RWPE2 (cell line): ENCODE data around the gene GPR146.

ENCODE experiments used
- ATAC-seq: fragments of 200-7000 bp; cut with Tn5 transposase; 3 replicates; pipeline ENCODE4 v1.9.1; 2021; ENCODE audit warnings: low read depth
- DNase-seq: peaks from one replicate; pipeline ENCODE4 v3.0.0-alpha.2; 2020; ENCODE audit warnings: low spot score
- H3K27ac ChIP-seq: fragments of 450-650 bp; 2 replicates; pipeline ENCODE4 v1.5.1; 2017; ENCODE audit warnings: mild to moderate bottlenecking; ENCODE audit not compliant: poor library complexity, severe bottlenecking
- H3K27me3 ChIP-seq: fragments of 250-450 bp; sonication (Bioruptor Pico); 2 replicates; pipeline ENCODE4 v1.5.1; 2021; ENCODE audit warnings: mild to moderate bottlenecking, moderate library complexity; ENCODE audit not compliant: insufficient read depth, poor library complexity, severe bottlenecking
- H3K36me3 ChIP-seq: fragments of 250-450 bp; sonication (Bioruptor Pico); 2 replicates; pipeline ENCODE4 v1.5.1; 2020; ENCODE audit warnings: low read depth, mild to moderate bottlenecking, moderate library complexity
- H3K4me1 ChIP-seq: fragments of 250-450 bp; sonication (Bioruptor Pico); 2 replicates; pipeline ENCODE4 v1.5.1; 2021; ENCODE audit warnings: mild to moderate bottlenecking, moderate library complexity; ENCODE audit not compliant: insufficient read depth, poor library complexity, severe bottlenecking
- H3K4me3 ChIP-seq: fragments of 250-450 bp; sonication (Bioruptor Pico); 2 replicates; pipeline ENCODE4 v1.5.1; 2021; ENCODE audit warnings: mild to moderate bottlenecking, moderate library complexity; ENCODE audit not compliant: severe bottlenecking
- H3K9me3 ChIP-seq: fragments of 250-450 bp; sonication (Bioruptor Pico); 2 replicates; pipeline ENCODE4 v1.5.1; 2021; ENCODE audit warnings: mild to moderate bottlenecking, moderate library complexity; ENCODE audit not compliant: severe bottlenecking
- TF ChIP-seq, protein P1 (sequence below): fragments of 450-650 bp; IDR thresholded peaks from one replicate; pipeline ENCODE4 v1.5.1; 2017; ENCODE audit warnings: mild to moderate bottlenecking, moderate library complexity; ENCODE audit not compliant: poor library complexity, severe bottlenecking

Gene GPR146

DNA sequence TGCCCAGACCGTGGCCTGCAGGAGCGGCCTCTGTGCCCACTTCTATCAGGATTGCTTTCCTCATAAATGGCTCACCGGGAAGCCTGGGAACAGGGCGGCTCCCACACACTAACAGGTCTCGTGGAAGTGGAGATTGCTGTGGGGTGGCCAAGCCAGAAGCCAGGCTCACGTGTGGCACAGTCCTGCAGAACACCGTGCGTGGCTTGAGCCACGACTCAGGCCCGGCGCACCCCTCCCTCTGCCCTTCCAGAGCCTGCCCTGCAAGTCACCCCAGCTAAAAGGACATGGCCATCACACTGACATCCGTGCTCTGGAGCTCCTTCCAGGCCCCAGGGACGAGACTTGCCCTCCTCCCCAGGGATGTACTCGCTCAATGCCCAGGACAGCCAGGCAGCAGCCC is 50.5 kb downstream of the GPR146 start:
- no peaks in the 10 kb centered on the region for H3K9me3 ChIP-seq
- DNase-seq (no peak), ATAC-seq (no peak)
- H3K4me3 ChIP-seq = no peak overlapping the region
- H3K27ac ChIP-seq = no peak overlapping the region
- no peaks in the 10 kb centered on the region for H3K27me3 ChIP-seq
- H3K4me1 ChIP-seq = no peaks in the 10 kb centered on the region
- H3K36me3 ChIP-seq = no peaks in the 10 kb centered on the region
- TF ChIP-seq, protein P1, sequence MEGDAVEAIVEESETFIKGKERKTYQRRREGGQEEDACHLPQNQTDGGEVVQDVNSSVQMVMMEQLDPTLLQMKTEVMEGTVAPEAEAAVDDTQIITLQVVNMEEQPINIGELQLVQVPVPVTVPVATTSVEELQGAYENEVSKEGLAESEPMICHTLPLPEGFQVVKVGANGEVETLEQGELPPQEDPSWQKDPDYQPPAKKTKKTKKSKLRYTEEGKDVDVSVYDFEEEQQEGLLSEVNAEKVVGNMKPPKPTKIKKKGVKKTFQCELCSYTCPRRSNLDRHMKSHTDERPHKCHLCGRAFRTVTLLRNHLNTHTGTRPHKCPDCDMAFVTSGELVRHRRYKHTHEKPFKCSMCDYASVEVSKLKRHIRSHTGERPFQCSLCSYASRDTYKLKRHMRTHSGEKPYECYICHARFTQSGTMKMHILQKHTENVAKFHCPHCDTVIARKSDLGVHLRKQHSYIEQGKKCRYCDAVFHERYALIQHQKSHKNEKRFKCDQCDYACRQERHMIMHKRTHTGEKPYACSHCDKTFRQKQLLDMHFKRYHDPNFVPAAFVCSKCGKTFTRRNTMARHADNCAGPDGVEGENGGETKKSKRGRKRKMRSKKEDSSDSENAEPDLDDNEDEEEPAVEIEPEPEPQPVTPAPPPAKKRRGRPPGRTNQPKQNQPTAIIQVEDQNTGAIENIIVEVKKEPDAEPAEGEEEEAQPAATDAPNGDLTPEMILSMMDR = no peak

DNA sequence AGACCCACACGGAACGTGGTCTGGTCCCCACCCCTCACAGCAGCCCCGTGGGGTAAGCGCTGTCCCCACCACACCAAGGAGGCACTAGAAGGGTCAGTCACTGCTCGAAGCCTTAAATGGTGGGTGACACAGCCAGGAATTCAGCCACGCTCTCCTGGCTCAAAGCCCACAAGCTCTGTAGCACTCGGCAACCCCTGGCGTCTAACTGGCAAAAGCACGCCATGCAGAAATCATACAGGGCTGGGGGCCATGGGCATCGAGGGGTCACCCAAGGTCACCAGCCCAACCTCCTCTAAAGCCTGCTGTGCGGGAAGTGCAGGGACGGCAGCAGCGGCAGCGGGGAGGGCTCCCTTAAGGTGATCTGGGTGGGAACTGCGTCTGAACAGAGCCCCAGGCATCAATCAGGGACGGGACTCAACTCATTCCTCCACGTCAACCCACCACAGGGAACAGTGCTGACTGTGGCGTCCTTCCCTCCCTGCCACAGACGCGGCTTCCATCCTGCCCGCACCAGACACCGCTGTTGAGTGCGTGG is 51.3 kb downstream of the GPR146 start:
- Histone ChIP-seq H3K36me3 (no peaks in the 10 kb centered on the region), H3K27ac (no peak overlapping the region), H3K27me3 (no peaks in the 10 kb centered on the region), H3K4me3 (no peak overlapping the region), H3K9me3 (no peaks in the 10 kb centered on the region), H3K4me1 (no peaks in the 10 kb centered on the region)
- TF ChIP-seq, protein P1 = no peak
- ATAC-seq (no peak), DNase-seq (no peak)

DNA sequence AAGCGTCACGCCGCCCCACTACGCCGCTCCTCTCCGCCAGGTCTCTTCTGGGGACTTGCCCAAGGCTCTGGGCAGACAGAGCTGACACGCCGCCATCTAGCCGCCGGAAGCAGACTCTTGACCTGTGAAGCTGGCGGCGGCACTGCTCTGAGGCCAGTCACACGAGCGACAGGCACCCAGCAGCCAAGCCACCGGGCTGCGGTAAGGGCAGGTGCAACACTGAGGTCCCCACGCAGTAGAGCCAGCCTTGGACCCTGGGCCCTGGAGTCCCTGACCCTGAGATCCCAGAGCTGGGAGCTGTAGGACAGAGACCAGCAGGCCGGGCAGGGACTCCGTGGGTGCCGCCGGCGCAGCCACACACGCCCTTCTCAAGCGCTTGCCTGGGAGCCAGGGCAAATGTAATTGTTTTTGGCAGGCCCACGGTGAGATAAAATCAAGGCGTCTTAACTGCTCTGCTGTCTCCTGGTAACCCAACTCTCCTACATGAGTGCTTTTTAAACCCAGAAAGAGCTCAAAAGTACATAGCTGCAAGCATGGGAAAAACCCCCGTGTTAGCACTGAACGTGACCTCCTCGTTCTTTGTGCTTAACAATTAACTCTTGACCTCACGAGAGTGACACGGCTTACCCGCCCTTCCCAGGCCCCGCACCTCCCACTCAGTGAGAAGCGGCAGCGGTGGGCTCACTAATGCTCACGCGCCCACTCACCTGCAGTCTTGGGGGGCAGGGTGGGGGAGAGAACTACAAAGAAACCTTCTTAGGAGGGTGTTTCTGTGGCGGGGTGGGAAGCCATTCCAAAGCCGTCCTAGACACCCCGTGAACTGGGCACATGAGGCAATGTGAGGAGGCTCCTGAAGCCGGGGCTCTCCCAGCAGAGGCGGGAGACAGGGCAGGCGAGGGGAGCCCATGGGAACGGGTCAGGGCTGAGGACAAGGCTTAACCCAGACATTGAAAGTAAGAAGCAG is 52.1 kb downstream of the GPR146 start:
- DNase-seq (no peak), ATAC-seq (no peak)
- H3K4me1 ChIP-seq = no peaks in the 10 kb centered on the region
- TF ChIP-seq, protein P1 = no peak
- no peak overlapping the region for H3K4me3 ChIP-seq
- H3K9me3 ChIP-seq = no peaks in the 10 kb centered on the region
- no peak overlapping the region for H3K27ac ChIP-seq
- no peaks in the 10 kb centered on the region for H3K27me3 ChIP-seq
- H3K36me3 ChIP-seq = no peaks in the 10 kb centered on the region

DNA sequence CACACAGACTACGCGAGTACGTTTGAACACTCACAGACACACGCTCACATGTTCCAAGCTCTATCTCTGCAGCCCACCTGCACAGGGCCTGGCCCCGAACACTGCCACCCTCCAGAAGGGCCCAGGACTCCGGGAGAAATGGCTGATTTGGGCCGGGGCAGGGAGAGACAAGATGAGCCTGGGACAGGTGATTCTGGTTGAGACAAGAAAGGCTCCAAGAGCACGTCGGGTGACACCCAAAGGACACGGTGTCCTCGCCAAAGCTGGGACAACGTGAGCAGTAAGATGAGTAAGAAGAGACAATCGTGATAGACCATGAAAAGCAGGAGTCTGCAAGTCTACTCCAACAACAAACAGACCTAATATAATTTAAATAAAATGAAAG is 52.8 kb downstream of the GPR146 start:
- no peak overlapping the region for H3K4me3 ChIP-seq
- ATAC-seq = no peak
- H3K36me3 ChIP-seq = no peaks in the 10 kb centered on the region
- H3K27me3 ChIP-seq = no peaks in the 10 kb centered on the region
- H3K4me1 ChIP-seq = no peaks in the 10 kb centered on the region
- TF ChIP-seq, protein P1 = no peak
- no peaks in the 10 kb centered on the region for H3K9me3 ChIP-seq
- no peak overlapping the region for H3K27ac ChIP-seq
- no peak for DNase-seq
